Measurements from ENCODE around the gene MINDY2. TPM values are rescaled to one million over a fixed set of nuclear protein-coding genes. Genes with fewer than 3 reads are reported as not detected.

MINDY2 gene
- total RNA-seq, 1 donor from 2014 or later, result 9.4 TPM

DNA sequence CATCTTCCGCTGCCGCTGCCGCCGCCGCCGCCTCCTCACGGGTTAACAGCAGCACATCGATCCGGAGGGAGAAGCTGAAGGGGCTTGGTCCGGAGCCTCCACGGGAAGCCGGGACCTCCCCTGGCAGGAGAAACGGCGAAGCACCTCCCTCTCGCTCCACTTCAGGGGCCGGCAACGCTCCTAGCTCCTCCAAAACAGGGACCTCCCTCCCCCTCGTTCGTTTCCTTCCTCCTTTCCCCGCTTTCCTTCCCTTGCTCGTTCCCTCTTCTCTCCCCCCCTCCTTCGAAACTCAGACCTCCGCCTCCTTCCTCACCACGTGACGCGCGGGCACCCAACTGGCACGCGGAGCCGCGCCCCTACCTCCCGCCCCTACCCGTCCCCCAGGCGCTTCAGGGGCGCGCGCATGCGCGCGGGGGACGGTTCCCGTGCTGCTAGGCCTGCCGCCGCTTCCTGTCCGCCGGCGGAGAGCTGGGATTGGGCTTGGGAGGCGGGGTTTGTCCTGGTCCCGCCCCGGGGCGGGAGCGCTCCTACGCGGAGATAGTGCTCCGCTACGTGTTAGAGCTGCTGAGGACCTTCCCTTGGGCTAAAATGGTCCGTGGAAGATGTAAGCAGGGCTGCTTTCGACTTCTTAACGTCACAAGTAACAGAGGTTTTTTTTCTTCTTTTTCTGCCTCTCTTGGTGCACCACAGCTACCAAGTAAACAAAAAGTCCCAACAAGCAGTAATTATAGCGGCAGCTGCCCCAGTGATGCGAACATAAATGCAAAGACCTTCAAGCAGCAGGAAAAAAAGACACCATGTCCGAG is 21.4 kb upstream of the MINDY2 start, which contains the start of gene ADAM10:
ADAM10 (minus strand) TSS at position 176 of the 806 bp plus-strand sequence; CDS start at position 3, 173 bp downstream.
- Histone ChIP-seq H3K36me3 (ENCODE audit: control insufficient read depth in 3 of 3, insufficient read depth in 3 of 3, low read length in 3 of 3) (no peaks in the 10 kb centered on the region), H3K27me3 (ENCODE audit: control insufficient read depth in 3 of 3, insufficient read depth in 3 of 3, low read length in 3 of 3) (no peaks in the 10 kb centered on the region), H3K9ac (ENCODE audit: low read depth in 1 of 3, low read length in 3 of 3) (peak within 1 kb of the TSS; percentile 89 to 94 (median 93)), H3K27ac (ENCODE audit: low read depth, low read length) (peak within 1 kb of the TSS; percentile 94), H3K4me1 (ENCODE audit: control insufficient read depth in 3 of 3, insufficient read depth in 3 of 3, low read length in 3 of 3) (peaks cover 12 to 17% (median 16%) of the 10 kb centered on the region in 3 donors), H3K9me3 (ENCODE audit: control insufficient read depth in 3 of 3, low read length in 3 of 3) (no peaks in the 10 kb centered on the region), H3K4me3 (ENCODE audit: low read length in 3 of 3) (peak within 1 kb of the TSS; percentile 96 to 99 (median 97))

DNA sequence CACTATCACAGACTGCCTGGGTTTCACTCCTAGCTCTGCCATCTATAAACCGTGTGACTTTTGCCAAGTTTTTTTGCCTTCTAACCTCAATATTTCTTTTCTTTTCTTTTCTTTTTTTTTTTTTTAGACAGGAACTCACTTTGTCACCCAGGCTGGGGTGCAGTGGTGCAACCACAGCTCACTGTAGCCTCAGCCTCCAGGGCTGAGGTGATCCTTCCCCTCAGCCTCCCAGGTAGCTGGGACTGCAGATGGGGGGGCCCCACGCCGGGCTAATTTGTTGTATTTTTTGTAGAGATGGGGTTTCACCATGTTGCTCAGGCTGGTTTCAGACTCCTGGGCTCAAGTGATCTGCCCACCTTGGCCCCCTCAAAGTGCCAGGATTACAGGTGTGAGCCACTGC is 18.4 kb upstream of the MINDY2 start:
- H3K4me1 ChIP-seq (ENCODE audit: control insufficient read depth in 3 of 3, insufficient read depth in 3 of 3, low read length in 3 of 3), result peaks cover 5 to 14% (median 12%) of the 10 kb centered on the region in 3 donors
- no peak overlapping the region for H3K27ac ChIP-seq (ENCODE audit: low read depth, low read length)
- no peaks in the 10 kb centered on the region for H3K27me3 ChIP-seq (ENCODE audit: control insufficient read depth in 3 of 3, insufficient read depth in 3 of 3, low read length in 3 of 3)
- no peaks in the 10 kb centered on the region for H3K36me3 ChIP-seq (ENCODE audit: control insufficient read depth in 3 of 3, insufficient read depth in 3 of 3, low read length in 3 of 3)
- no peaks in the 10 kb centered on the region for H3K9me3 ChIP-seq (ENCODE audit: control insufficient read depth in 3 of 3, low read length in 3 of 3)
- no peak overlapping the region for H3K4me3 ChIP-seq (ENCODE audit: low read length in 3 of 3)
- no peak overlapping the region for H3K9ac ChIP-seq (ENCODE audit: low read depth in 1 of 3, low read length in 3 of 3)

DNA sequence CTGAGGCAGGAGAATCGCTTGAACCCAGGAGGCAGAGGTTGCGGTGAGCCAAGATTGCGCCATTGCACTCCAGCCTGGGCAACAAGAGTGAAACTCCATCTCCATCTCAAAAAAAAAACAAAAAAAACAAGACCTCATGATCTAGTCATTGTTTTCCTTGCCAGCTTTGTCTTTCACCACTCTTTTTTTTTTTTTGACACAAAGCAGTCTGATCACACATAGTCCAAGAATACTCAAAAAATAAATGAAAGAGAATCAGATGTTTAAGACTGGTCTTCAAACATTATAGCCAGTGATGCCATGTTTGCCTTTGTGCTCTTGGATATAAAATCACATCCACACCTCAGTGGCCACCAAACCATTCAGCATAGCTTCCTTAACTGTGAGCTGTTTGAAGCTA is 15.8 kb upstream of the MINDY2 start:
- no peak overlapping the region for H3K4me3 ChIP-seq (ENCODE audit: low read length in 3 of 3)

DNA sequence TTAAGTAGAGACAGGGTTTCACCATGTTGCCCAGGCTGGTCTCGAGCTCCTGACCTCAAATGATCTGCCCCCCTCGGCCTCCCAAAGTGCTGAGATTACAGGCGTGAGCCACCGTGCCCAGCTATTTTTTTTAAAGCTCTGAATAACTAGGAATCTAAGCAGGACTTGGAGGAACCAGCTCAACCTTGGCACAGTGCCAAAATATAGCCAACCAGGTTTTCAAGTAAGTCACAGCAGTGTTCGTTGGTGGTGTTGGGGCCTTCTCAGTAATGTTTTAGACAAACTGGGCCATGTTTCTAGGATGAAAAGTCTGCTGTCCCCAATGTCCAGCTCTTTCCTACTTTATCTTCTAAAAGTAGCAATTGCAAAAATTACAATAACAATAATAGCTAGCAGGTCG is 15.1 kb upstream of the MINDY2 start:
- Histone ChIP-seq H3K4me3 (ENCODE audit: low read length in 3 of 3) (no peak overlapping the region), H3K4me1 (ENCODE audit: control insufficient read depth in 3 of 3, insufficient read depth in 3 of 3, low read length in 3 of 3) (no peaks in the 10 kb centered on the region), H3K9me3 (ENCODE audit: control insufficient read depth in 3 of 3, low read length in 3 of 3) (no peaks in the 10 kb centered on the region), H3K9ac (ENCODE audit: low read depth in 1 of 3, low read length in 3 of 3) (no peak overlapping the region), H3K36me3 (ENCODE audit: control insufficient read depth in 3 of 3, insufficient read depth in 3 of 3, low read length in 3 of 3) (no peaks in the 10 kb centered on the region), H3K27ac (ENCODE audit: low read depth, low read length) (no peak overlapping the region), H3K27me3 (ENCODE audit: control insufficient read depth in 3 of 3, insufficient read depth in 3 of 3, low read length in 3 of 3) (no peaks in the 10 kb centered on the region)

More for the DNA sequence above, 15.8 kb upstream of the MINDY2 start:
- H3K36me3 ChIP-seq (ENCODE audit: control insufficient read depth in 3 of 3, insufficient read depth in 3 of 3, low read length in 3 of 3), result no peaks in the 10 kb centered on the region
- no peaks in the 10 kb centered on the region for H3K9me3 ChIP-seq (ENCODE audit: control insufficient read depth in 3 of 3, low read length in 3 of 3)
- no peaks in the 10 kb centered on the region for H3K27me3 ChIP-seq (ENCODE audit: control insufficient read depth in 3 of 3, insufficient read depth in 3 of 3, low read length in 3 of 3)
- no peak overlapping the region for H3K27ac ChIP-seq (ENCODE audit: low read depth, low read length)
- peaks cover 3 to 5% (median 3%) of the 10 kb centered on the region in 3 donors for H3K4me1 ChIP-seq (ENCODE audit: control insufficient read depth in 3 of 3, insufficient read depth in 3 of 3, low read length in 3 of 3)
- no peak overlapping the region for H3K9ac ChIP-seq (ENCODE audit: low read depth in 1 of 3, low read length in 3 of 3)

DNA sequence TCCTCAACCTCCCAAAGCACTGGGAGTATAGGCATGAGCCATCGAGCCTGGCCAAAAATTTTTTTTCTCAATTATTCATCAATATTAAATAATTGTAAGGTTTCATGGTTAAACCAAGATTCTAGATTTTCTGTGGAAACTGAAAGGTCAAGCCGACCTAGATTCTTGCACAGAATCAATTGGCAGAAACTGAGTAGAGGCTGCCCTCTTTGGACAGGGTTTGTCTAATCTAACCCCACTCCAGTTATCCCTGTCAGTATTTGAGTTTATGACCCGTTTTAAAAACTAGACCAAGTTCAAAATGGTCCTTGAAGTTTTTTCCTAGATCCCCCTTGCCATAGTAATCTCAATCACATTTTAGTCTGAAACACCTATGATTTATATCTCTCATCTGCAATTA is 13.0 kb upstream of the MINDY2 start:
- no peak overlapping the region for H3K9ac ChIP-seq (ENCODE audit: low read depth in 1 of 3, low read length in 3 of 3)

DNA sequence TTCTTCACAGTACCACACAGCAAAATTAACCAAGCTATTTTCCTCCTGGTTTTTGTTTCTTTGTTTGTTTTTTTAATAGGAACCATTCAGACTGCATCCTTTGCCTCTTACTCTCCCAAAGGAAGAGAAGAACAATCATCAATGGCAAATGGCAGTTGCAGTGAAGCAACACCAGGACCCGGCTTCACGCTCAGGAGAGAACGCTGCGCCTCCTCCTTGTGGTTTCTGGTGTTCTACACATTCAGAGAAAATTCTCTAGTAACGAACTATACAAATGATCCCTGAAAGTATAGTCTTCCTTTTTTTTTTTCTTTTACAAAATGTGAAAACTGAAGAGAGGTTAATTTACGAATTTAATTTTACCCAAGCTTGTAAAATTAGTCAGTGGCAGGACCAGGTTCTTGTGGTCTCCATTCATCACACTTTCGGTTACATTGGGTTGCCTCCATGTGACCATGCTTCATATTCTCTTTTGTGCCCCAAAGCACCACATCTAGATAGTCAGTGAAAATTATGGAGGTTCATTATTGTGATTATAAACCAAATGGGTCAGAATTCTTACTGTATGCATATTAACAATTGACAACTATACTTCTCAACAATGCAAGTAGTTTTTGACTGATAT is 10.6 kb upstream of the MINDY2 start:
- Histone ChIP-seq H3K9ac (ENCODE audit: low read depth in 1 of 3, low read length in 3 of 3) (no peak overlapping the region), H3K27me3 (ENCODE audit: control insufficient read depth in 3 of 3, insufficient read depth in 3 of 3, low read length in 3 of 3) (no peaks in the 10 kb centered on the region), H3K36me3 (ENCODE audit: control insufficient read depth in 3 of 3, insufficient read depth in 3 of 3, low read length in 3 of 3) (no peaks in the 10 kb centered on the region), H3K9me3 (ENCODE audit: control insufficient read depth in 3 of 3, low read length in 3 of 3) (no peaks in the 10 kb centered on the region), H3K27ac (ENCODE audit: low read depth, low read length) (no peak overlapping the region), H3K4me3 (ENCODE audit: low read length in 3 of 3) (no peak overlapping the region), H3K4me1 (ENCODE audit: control insufficient read depth in 3 of 3, insufficient read depth in 3 of 3, low read length in 3 of 3) (no peaks in the 10 kb centered on the region)

More for the DNA sequence above, 13.0 kb upstream of the MINDY2 start:
- H3K36me3 ChIP-seq (ENCODE audit: control insufficient read depth in 3 of 3, insufficient read depth in 3 of 3, low read length in 3 of 3), result no peaks in the 10 kb centered on the region
- no peaks in the 10 kb centered on the region for H3K9me3 ChIP-seq (ENCODE audit: control insufficient read depth in 3 of 3, low read length in 3 of 3)
- no peak overlapping the region for H3K27ac ChIP-seq (ENCODE audit: low read depth, low read length)
- H3K4me3 ChIP-seq (ENCODE audit: low read length in 3 of 3), result no peak overlapping the region
- no peaks in the 10 kb centered on the region for H3K4me1 ChIP-seq (ENCODE audit: control insufficient read depth in 3 of 3, insufficient read depth in 3 of 3, low read length in 3 of 3)
- no peaks in the 10 kb centered on the region for H3K27me3 ChIP-seq (ENCODE audit: control insufficient read depth in 3 of 3, insufficient read depth in 3 of 3, low read length in 3 of 3)

DNA sequence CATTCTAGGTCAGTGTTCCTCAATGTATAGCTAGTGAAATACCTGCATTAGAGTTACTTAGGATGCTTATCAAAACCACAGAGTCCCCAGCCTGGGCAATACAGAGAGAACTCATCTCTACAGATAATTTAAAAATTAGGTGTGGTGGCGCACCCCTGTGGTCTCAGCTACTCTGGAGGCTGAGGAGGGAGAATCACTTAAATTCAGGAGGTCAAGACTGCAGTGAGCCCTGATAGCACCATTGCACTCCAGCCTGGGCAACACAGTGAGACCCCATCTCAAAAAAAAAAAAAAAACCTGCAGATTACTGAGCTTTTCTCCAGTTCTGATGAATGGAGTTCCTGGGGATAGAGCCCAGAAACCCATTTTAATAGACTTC is 10.1 kb upstream of the MINDY2 start:
- Histone ChIP-seq H3K27ac (ENCODE audit: low read depth, low read length) (no peak overlapping the region), H3K9me3 (ENCODE audit: control insufficient read depth in 3 of 3, low read length in 3 of 3) (no peaks in the 10 kb centered on the region), H3K27me3 (ENCODE audit: control insufficient read depth in 3 of 3, insufficient read depth in 3 of 3, low read length in 3 of 3) (no peaks in the 10 kb centered on the region), H3K36me3 (ENCODE audit: control insufficient read depth in 3 of 3, insufficient read depth in 3 of 3, low read length in 3 of 3) (no peaks in the 10 kb centered on the region), H3K4me3 (ENCODE audit: low read length in 3 of 3) (no peak overlapping the region), H3K9ac (ENCODE audit: low read depth in 1 of 3, low read length in 3 of 3) (no peak overlapping the region), H3K4me1 (ENCODE audit: control insufficient read depth in 3 of 3, insufficient read depth in 3 of 3, low read length in 3 of 3) (no peaks in the 10 kb centered on the region)

DNA sequence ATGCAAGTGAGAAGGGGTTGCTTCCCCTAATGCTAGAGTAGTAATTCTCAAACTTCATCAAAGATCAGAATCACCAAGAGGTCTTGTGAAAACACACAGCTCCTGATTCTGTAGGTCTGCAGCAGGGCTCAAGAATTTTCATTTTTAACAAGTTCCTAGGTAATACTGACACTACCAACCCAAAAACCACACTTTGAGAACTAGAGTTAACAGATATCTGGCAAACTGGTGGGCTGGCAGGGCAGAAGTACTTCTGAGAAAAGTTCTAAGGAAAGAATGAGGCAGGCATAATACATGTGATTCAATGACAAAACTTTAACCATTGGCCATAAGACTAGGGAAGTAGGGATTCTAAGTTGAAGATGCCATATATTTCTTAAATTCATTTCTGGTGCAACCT is 8.8 kb upstream of the MINDY2 start:
- no peak overlapping the region for H3K4me3 ChIP-seq (ENCODE audit: low read length in 3 of 3)
- no peaks in the 10 kb centered on the region for H3K36me3 ChIP-seq (ENCODE audit: control insufficient read depth in 3 of 3, insufficient read depth in 3 of 3, low read length in 3 of 3)
- H3K27ac ChIP-seq (ENCODE audit: low read depth, low read length), result no peak overlapping the region
- H3K9ac ChIP-seq (ENCODE audit: low read depth in 1 of 3, low read length in 3 of 3), result no peak overlapping the region
- H3K9me3 ChIP-seq (ENCODE audit: control insufficient read depth in 3 of 3, low read length in 3 of 3), result no peaks in the 10 kb centered on the region
- H3K27me3 ChIP-seq (ENCODE audit: control insufficient read depth in 3 of 3, insufficient read depth in 3 of 3, low read length in 3 of 3), result no peaks in the 10 kb centered on the region
- H3K4me1 ChIP-seq (ENCODE audit: control insufficient read depth in 3 of 3, insufficient read depth in 3 of 3, low read length in 3 of 3), result no peaks in the 10 kb centered on the region

DNA sequence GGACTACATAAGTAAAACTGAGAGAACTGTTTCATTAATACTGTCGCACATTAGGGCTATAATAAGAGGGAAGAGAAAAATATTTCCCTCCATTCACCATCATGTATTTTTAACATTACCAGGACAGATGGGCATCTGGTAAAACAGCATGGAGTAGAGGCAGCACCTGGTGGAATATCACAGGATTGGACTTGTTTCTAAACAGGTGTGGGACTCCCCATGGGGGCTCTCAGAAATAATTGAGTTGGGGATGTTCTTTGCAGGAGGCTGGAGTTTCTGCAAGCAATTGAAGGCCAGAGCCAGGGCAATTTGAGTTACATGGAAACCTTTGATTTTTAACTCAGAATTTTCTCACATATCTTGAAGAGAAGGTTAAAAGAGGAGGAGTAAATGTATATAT is 8.4 kb upstream of the MINDY2 start:
- no peak overlapping the region for H3K9ac ChIP-seq (ENCODE audit: low read depth in 1 of 3, low read length in 3 of 3)
- no peaks in the 10 kb centered on the region for H3K9me3 ChIP-seq (ENCODE audit: control insufficient read depth in 3 of 3, low read length in 3 of 3)
- no peak overlapping the region for H3K27ac ChIP-seq (ENCODE audit: low read depth, low read length)
- no peaks in the 10 kb centered on the region for H3K36me3 ChIP-seq (ENCODE audit: control insufficient read depth in 3 of 3, insufficient read depth in 3 of 3, low read length in 3 of 3)
- H3K4me3 ChIP-seq (ENCODE audit: low read length in 3 of 3), result no peak overlapping the region
- no peaks in the 10 kb centered on the region for H3K4me1 ChIP-seq (ENCODE audit: control insufficient read depth in 3 of 3, insufficient read depth in 3 of 3, low read length in 3 of 3)
- no peaks in the 10 kb centered on the region for H3K27me3 ChIP-seq (ENCODE audit: control insufficient read depth in 3 of 3, insufficient read depth in 3 of 3, low read length in 3 of 3)

DNA sequence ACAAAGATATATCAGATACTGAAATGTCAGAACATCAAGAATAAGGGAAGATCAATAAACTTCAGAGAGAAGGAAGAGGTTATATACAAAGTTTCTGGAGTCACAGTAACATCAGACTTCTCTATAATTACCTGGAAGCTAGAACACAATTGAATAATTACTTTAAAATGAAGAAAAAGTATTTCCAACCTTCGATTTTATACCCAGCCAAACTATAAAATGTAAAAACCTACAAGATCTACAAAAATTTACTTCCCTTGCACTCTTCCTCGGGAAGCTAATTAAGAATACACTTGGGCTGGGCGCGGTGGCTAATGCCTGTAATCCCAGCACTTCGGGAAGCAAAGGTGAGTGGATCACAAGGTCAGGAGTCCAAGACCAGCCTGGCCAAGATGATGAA is 6.6 kb upstream of the MINDY2 start:
- Histone ChIP-seq H3K9ac (ENCODE audit: low read depth in 1 of 3, low read length in 3 of 3) (no peak overlapping the region), H3K36me3 (ENCODE audit: control insufficient read depth in 3 of 3, insufficient read depth in 3 of 3, low read length in 3 of 3) (no peaks in the 10 kb centered on the region), H3K4me1 (ENCODE audit: control insufficient read depth in 3 of 3, insufficient read depth in 3 of 3, low read length in 3 of 3) (no peaks in the 10 kb centered on the region), H3K4me3 (ENCODE audit: low read length in 3 of 3) (no peak overlapping the region), H3K27me3 (ENCODE audit: control insufficient read depth in 3 of 3, insufficient read depth in 3 of 3, low read length in 3 of 3) (no peaks in the 10 kb centered on the region), H3K27ac (ENCODE audit: low read depth, low read length) (no peak overlapping the region), H3K9me3 (ENCODE audit: control insufficient read depth in 3 of 3, low read length in 3 of 3) (no peaks in the 10 kb centered on the region)
